H1 (cell line): Measurements from ENCODE around the gene ZNF775. TPM values are rescaled to one million over a fixed set of nuclear protein-coding genes. Genes with fewer than 3 reads are reported as not detected.

Experiments
- CTCF ChIA-PET: fragments of 300-600 bp; sonication (Branson Sonifier 250); formaldehyde crosslinking; loops from one replicate; lab custom pipeline; 2021; ENCODE audit not compliant: partially characterized antibody; lab: Charles Lee
- POLR2A ChIA-PET: fragments of 300-600 bp; sonication (Branson Sonifier 250); formaldehyde crosslinking; loops from one replicate; lab custom pipeline; 2021; ENCODE audit warnings: inconsistent platforms; ENCODE audit not compliant: partially characterized antibody; lab: Charles Lee
- DNase-seq, 2 experiments: peaks; one replicate each; pipeline versions ENCODE4 v3.0.0 to v3.0.0-alpha.2; 2010 to 2022; ENCODE audit warnings: low spot score in 2 of 2, low read depth in 1 of 2, mixed read lengths in 1 of 2
- FAIRE-seq: peaks from 2 replicates; lab custom pipeline; 2011; peaks lifted over from hg19 to GRCh38; lab: Jason Lieb, UNC
- H2AFZ ChIP-seq: 2 replicates; pipeline ENCODE4 v1.8.1; 2012; ENCODE audit warnings: low read length, inconsistent platforms
- H2AK5ac ChIP-seq: 2 replicates; pipeline ENCODE4 v1.6.1; 2013; ENCODE audit warnings: low read depth, low read length
- H2BK120ac ChIP-seq: replicated peaks from 2 replicates; pipeline ENCODE3; 2013; ENCODE audit warnings: low read depth, low read length, inconsistent platforms
- H2BK12ac ChIP-seq: 2 replicates; pipeline ENCODE4 v1.6.1; 2013; ENCODE audit warnings: low read depth, low read length
- H2BK15ac ChIP-seq: 2 replicates; pipeline ENCODE4 v1.6.1; 2013; ENCODE audit warnings: low read length
- H2BK20ac ChIP-seq: 2 replicates; pipeline ENCODE4 v1.6.1; 2013; ENCODE audit warnings: low read length
- H2BK5ac ChIP-seq: 2 replicates; pipeline ENCODE4 v1.6.1; 2013; ENCODE audit warnings: low read depth, low read length
- H3K14ac ChIP-seq: 2 replicates; pipeline ENCODE4 v1.6.1; 2013; ENCODE audit warnings: inconsistent platforms; ENCODE audit not compliant: insufficient read length
- H3K18ac ChIP-seq: 2 replicates; pipeline ENCODE4 v1.6.1; 2013; ENCODE audit warnings: low read length; ENCODE audit errors: extremely low read depth
- H3K23ac ChIP-seq: 2 replicates; pipeline ENCODE4 v1.6.1; 2013; ENCODE audit warnings: inconsistent platforms; ENCODE audit not compliant: insufficient read length
- H3K23me2 ChIP-seq: 2 replicates; pipeline ENCODE4 v1.6.1; 2013; ENCODE audit warnings: low read depth, low read length
- H3K27ac ChIP-seq: 2 replicates; pipeline ENCODE4 v1.6.1; 2011; ENCODE audit warnings: low read depth, low read length, inconsistent platforms
- H3K27me3 ChIP-seq, 4 experiments: replicated peaks in 1 of 4; 1 replicate in 1 of 4; 2 replicates in 3 of 4; pipeline versions ENCODE4 v1.6.1 to v1.8.1; 2011 to 2013; ENCODE audit warnings: low read length in 3 of 4, mild to moderate bottlenecking in 3 of 4, inconsistent platforms in 2 of 4, mixed read lengths in 2 of 4, moderate library complexity in 1 of 4; ENCODE audit not compliant: control insufficient read depth in 3 of 4, insufficient read depth in 3 of 4; ENCODE audit errors: extremely low read depth in 1 of 4
- H3K36me3 ChIP-seq, 4 experiments: 2 replicates each; pipeline versions ENCODE4 v1.6.1 to v1.8.1; 2011 to 2013; ENCODE audit warnings: mild to moderate bottlenecking in 4 of 4, low read length in 3 of 4, moderate library complexity in 2 of 4, control low read depth in 1 of 4, inconsistent platforms in 1 of 4; ENCODE audit not compliant: insufficient read depth in 4 of 4, control insufficient read depth in 2 of 4
- H3K4ac ChIP-seq: replicated peaks from 2 replicates; pipeline ENCODE3; 2013; ENCODE audit warnings: low read length, low read depth, mixed read lengths, inconsistent platforms; ENCODE audit not compliant: insufficient read length
- H3K4me1 ChIP-seq, 4 experiments: replicated peaks in 1 of 4; 1 replicate in 1 of 4; 2 replicates in 3 of 4; pipeline versions ENCODE4 v1.6.1 to v1.8.1; 2011 to 2013; ENCODE audit warnings: low read length in 3 of 4, inconsistent platforms in 2 of 4, mixed read lengths in 1 of 4; ENCODE audit not compliant: insufficient read depth in 4 of 4, control insufficient read depth in 3 of 4
- H3K4me2 ChIP-seq, 2 experiments: 2 replicates each; pipeline versions ENCODE4 v1.6.1 to v1.8.1; 2011 to 2013; ENCODE audit warnings: low read depth in 2 of 2, low read length in 2 of 2, control low read depth in 1 of 2, inconsistent platforms in 1 of 2, mild to moderate bottlenecking in 1 of 2; ENCODE audit not compliant: insufficient read depth in 1 of 2
- H3K4me3 ChIP-seq, 4 experiments: fragments of 200-600, 300-600 bp in 1 of 4; sonication (generic), shearing (Covaris generic), sonication (Bioruptor Twin) in 1 of 4; 2 replicates each; pipeline versions ENCODE4 v1.5.1 to v1.8.1; 2011 to 2016; ENCODE audit warnings: low read length in 4 of 4, low read depth in 3 of 4, control low read depth in 2 of 4, inconsistent platforms in 2 of 4, mild to moderate bottlenecking in 2 of 4, mixed read lengths in 1 of 4, moderate library complexity in 1 of 4; ENCODE audit not compliant: insufficient read depth in 2 of 4; ENCODE audit errors: extremely low read depth in 1 of 4
- H3K56ac ChIP-seq: replicated peaks from 2 replicates; pipeline ENCODE3; 2013; ENCODE audit warnings: low read depth, mild to moderate bottlenecking, mixed read lengths, low read length, inconsistent platforms; ENCODE audit not compliant: insufficient read length
- H3K79me1 ChIP-seq: 2 replicates; pipeline ENCODE4 v1.6.1; 2013; ENCODE audit warnings: low read depth, low read length, control low read depth
- H3K79me2 ChIP-seq, 2 experiments: 2 replicates each; pipeline versions ENCODE4 v1.6.1 to v1.8.1; 2012 to 2013; ENCODE audit warnings: low read length in 2 of 2, mild to moderate bottlenecking in 2 of 2, inconsistent platforms in 1 of 2; ENCODE audit not compliant: insufficient read depth in 2 of 2, control insufficient read depth in 1 of 2
- H3K9ac ChIP-seq, 4 experiments: replicated peaks in 1 of 4; 1 replicate in 1 of 4; 2 replicates in 3 of 4; pipeline versions ENCODE4 v1.6.1 to v1.8.1; 2011 to 2013; ENCODE audit warnings: low read depth in 3 of 4, low read length in 3 of 4, control low read depth in 2 of 4, mild to moderate bottlenecking in 2 of 4, moderate library complexity in 2 of 4, inconsistent platforms in 1 of 4; ENCODE audit errors: extremely low read depth in 1 of 4
- H3K9me3 ChIP-seq, 2 experiments: 2 replicates each; pipeline versions ENCODE4 v1.6.1 to v1.8.1; 2012 to 2013; ENCODE audit warnings: mild to moderate bottlenecking in 2 of 2, moderate library complexity in 2 of 2, control low read depth in 1 of 2, inconsistent platforms in 1 of 2, low read depth in 1 of 2, low read length in 1 of 2, mixed read lengths in 1 of 2; ENCODE audit not compliant: insufficient read depth in 2 of 2
- H4K20me1 ChIP-seq, 2 experiments: replicated peaks in 1 of 2; 2 replicates each; pipeline versions ENCODE3 to v1.8.1; 2011 to 2013; ENCODE audit warnings: inconsistent platforms in 2 of 2, low read length in 2 of 2, mild to moderate bottlenecking in 1 of 2; ENCODE audit not compliant: insufficient read depth in 2 of 2, control insufficient read depth in 1 of 2
- H4K5ac ChIP-seq: 2 replicates; pipeline ENCODE4 v1.6.1; 2013; ENCODE audit warnings: low read length, low read depth, mixed read lengths, inconsistent platforms; ENCODE audit not compliant: insufficient read length
- H4K8ac ChIP-seq: 2 replicates; pipeline ENCODE4 v1.8.0; 2013; ENCODE audit warnings: mild to moderate bottlenecking, moderate library complexity, low read length, inconsistent platforms; ENCODE audit not compliant: insufficient read depth; ENCODE audit errors: extremely low read depth
- H4K91ac ChIP-seq: replicated peaks from 2 replicates; pipeline ENCODE3; 2013; ENCODE audit warnings: low read length, mixed read lengths, inconsistent platforms; ENCODE audit not compliant: insufficient read length
- CBX8 ChIP-seq: fragments of 300-800, 300-1000 bp; sonication (generic); IDR thresholded peaks from 2 replicates; pipeline ENCODE4 v1.7.1; 2016; ENCODE audit warnings: low read depth, low read length, borderline replicate concordance
- CHD1 ChIP-seq: IDR thresholded peaks from 2 replicates; pipeline ENCODE4 v1.6.1; 2012; ENCODE audit warnings: low read depth, low read length, improper control_type of control experiment
- EGR1 ChIP-seq: IDR thresholded peaks from 2 replicates; pipeline ENCODE4 v1.6.1; 2011; ENCODE audit warnings: low read depth, low read length, borderline replicate concordance
- EZH2 ChIP-seq: fragments of 200-600 bp; sonication (generic); IDR thresholded peaks from 2 replicates; pipeline ENCODE4 v1.7.1; 2012; ENCODE audit warnings: low read depth, mild to moderate bottlenecking, moderate library complexity, low read length, inconsistent platforms; ENCODE audit not compliant: severe bottlenecking
- GTF2F1 ChIP-seq: IDR thresholded peaks from 2 replicates; pipeline ENCODE4 v1.6.1; 2012; ENCODE audit warnings: low read depth, low read length, improper control_type of control experiment, borderline replicate concordance
- JUND ChIP-seq: IDR thresholded peaks from 2 replicates; pipeline ENCODE4 v1.6.1; 2011; ENCODE audit warnings: mild to moderate bottlenecking, improper control_type of control experiment, low read length
- RFX5 ChIP-seq: IDR thresholded peaks from 2 replicates; pipeline ENCODE4 v1.6.1; 2011; ENCODE audit warnings: low read depth, low read length, improper control_type of control experiment, borderline replicate concordance
- RNF2 ChIP-seq: fragments of 200-900, 300-1000 bp; sonication (generic); IDR thresholded peaks from 2 replicates; pipeline ENCODE4 v1.7.1; 2016; ENCODE audit warnings: borderline replicate concordance, low read depth, mild to moderate bottlenecking, antibody characterized with exemption, low read length; ENCODE audit not compliant: poor library complexity, severe bottlenecking; ENCODE audit errors: missing control alignments
- RXRA ChIP-seq: IDR thresholded peaks from 2 replicates; pipeline ENCODE4 v1.6.1; 2011; ENCODE audit warnings: low read depth, mild to moderate bottlenecking, low read length, moderate library complexity; ENCODE audit not compliant: insufficient read depth
- WGBS, 2 experiments: shearing (Covaris generic) in 1 of 2; methylation state at CpG; one replicate each; pipeline versions ENCODE4 v1.1.6 to v1.1.7; 2013 to 2015; ENCODE audit warnings: low lambda C conversion rate in 2 of 2, mixed read lengths in 2 of 2, inconsistent platforms in 1 of 2, low coverage in 1 of 2, missing lambda C conversion rate in 1 of 2; ENCODE audit not compliant: insufficient replicate concordance in 2 of 2, insufficient coverage in 1 of 2, insufficient read length in 1 of 2; ENCODE audit errors: extremely low coverage in 1 of 2, missing lambda C conversion rate in 1 of 2; 5-methylcytosine and 5-hydroxymethylcytosine counted together
- polyA plus RNA-seq, 7 experiments: library from polyadenylated mRNA; depleted of rRNA in 3 of 7; stranded (reverse) in 5 of 7; unstranded in 2 of 7; fragments of >200 nt in 5 of 7; fragments of 200-250 nt in 2 of 7; gene quantifications; 1 replicate in 5 of 7; 2 replicates in 1 of 7; 4 replicates in 1 of 7; pipeline versions ENCODE4 v1.2.1 to v1.2.3, GENCODE V29; 2011 to 2013; ENCODE audit warnings: missing spikeins in 2 of 7, mixed read lengths in 2 of 7
- total RNA-seq: library from RNA; stranded (reverse); fragmentation: NEBNext Ultra II Directional; extraction: Animal tissue kit (Norgen Biotek cat#: 25700); gene quantifications from 2 replicates; pipeline ENCODE4 v1.2.1, GENCODE V29; 2021

Gene ZNF775
- total and polyA plus RNA-seq, 2 of the 8 experiments (the other 6 are each of a cell fraction or from before 2014, with no cell fraction given) = 13.6 to 21.5 TPM

GRCh38 chr7:150338166-150338829 is 40.8 kb upstream of the ZNF775 start:
- H3K9ac ChIP-seq = no peak overlapping the region; a peak in 1 of 7 replicates
- no peak overlapping the region for H2BK5ac ChIP-seq
- no peak overlapping the region for H3K23ac ChIP-seq
- ChIA-PET CTCF (interaction anchor here (0.6 to 2.2 kb wide), 6 partner anchors 12 to 83 kb away, joined by 3 to 8 read pairs (median 4); no protein-coding TSS in a partner anchor), POLR2A (interaction anchor here (0.9 to 7.6 kb wide), 8 partner anchors 9 to 67 kb away, joined by 3 to 76 read pairs (median 8); partner anchors contain the start of gene REPIN1)
- H4K91ac ChIP-seq = no peak overlapping the region
- peaks cover 0 to 19% (median 17%) of the 10 kb centered on the region in 4 experiments; a peak in 6 of 7 replicates for H3K27me3 ChIP-seq
- H3K56ac ChIP-seq = no peak overlapping the region
- H3K36me3 ChIP-seq = peaks cover 2 to 25% (median 6%) of the 10 kb centered on the region in 4 experiments; a peak in 6 of 8 replicates
- H3K4me2 ChIP-seq = no peak overlapping the region; a peak in 1 of 4 replicates
- WGBS, 2 experiments = 85% methylated on average over 10 of the region's 11 CpGs; no CpG with 5 or more reads in 1 of the 2 experiments
- H2BK120ac ChIP-seq = no peak overlapping the region
- no peak overlapping the region for H2BK15ac ChIP-seq
- H2BK20ac ChIP-seq = no peak overlapping the region
- H3K4me3 ChIP-seq = no peak overlapping the region
- peaks cover 6% of the 10 kb centered on the region for H3K79me1 ChIP-seq
- 0 out of 2 replicates have a peak overlapping the region, but pooled peaks have one; percentile 84 for H2AK5ac ChIP-seq
- FAIRE-seq (no peak), DNase-seq (no peak)
- peak overlapping the region; percentile 48; the same call in 1 of the 2 replicates for H3K18ac ChIP-seq
- no peak overlapping the region for H3K27ac ChIP-seq
- H3K79me2 ChIP-seq = peaks cover 0 to 22% of the 10 kb centered on the region in 2 experiments; a peak in 2 of 4 replicates
- H3K14ac ChIP-seq = no peak overlapping the region
- H3K4me1 ChIP-seq = peaks cover 15 to 73% (median 40%) of the 10 kb centered on the region in 4 experiments
- H3K4ac ChIP-seq = no peak overlapping the region
- no peak overlapping the region for H2BK12ac ChIP-seq
- H2AFZ ChIP-seq = no peak overlapping the region
- no peak overlapping the region for H4K8ac ChIP-seq
- peaks cover 17% of the 10 kb centered on the region for H3K23me2 ChIP-seq
- no peak overlapping the region for H4K5ac ChIP-seq
- H4K20me1 ChIP-seq = peaks cover 9 to 18% of the 10 kb centered on the region in 2 experiments
- H3K9me3 ChIP-seq = no peaks in the 10 kb centered on the region
- no peak for TF ChIP-seq JUND
- TF ChIP-seq RFX5 = no peak
- TF ChIP-seq CBX8 = no peak
- TF ChIP-seq RNF2 = no peak
- no peak for TF ChIP-seq CHD1
- no peak for TF ChIP-seq RXRA
- no peak for TF ChIP-seq EZH2
- TF ChIP-seq EGR1 = no peak
- TF ChIP-seq GTF2F1 = no peak
